Mesenchymal stem cell (in vitro differentiated cells and primary cell): Measurements from ENCODE around the gene DHRSX.

Experiments used
- DNase-seq: peaks from one replicate; pipeline ENCODE4 v3.0.0-alpha.2; 2013
- H2AFZ ChIP-seq: one replicate; pipeline ENCODE4 v1.6.1; 2013; ENCODE audit warnings: low read depth, mild to moderate bottlenecking, control low read depth, inconsistent platforms, low read length, moderate library complexity
- H2AK5ac ChIP-seq: 2 replicates; pipeline ENCODE4 v1.6.1; 2013; ENCODE audit warnings: low read length, moderate library complexity, mild to moderate bottlenecking, inconsistent platforms; ENCODE audit not compliant: severe bottlenecking
- H2BK120ac ChIP-seq: one replicate; pipeline ENCODE4 v1.6.1; 2013; ENCODE audit warnings: low read depth, mild to moderate bottlenecking, inconsistent platforms, low read length, moderate library complexity
- H2BK12ac ChIP-seq, 2 experiments: one replicate each; pipeline ENCODE4 v1.6.1; 2013; ENCODE audit warnings: inconsistent platforms in 2 of 2, low read length in 2 of 2, mild to moderate bottlenecking in 2 of 2, moderate library complexity in 2 of 2, control low read depth in 1 of 2
- H2BK15ac ChIP-seq: one replicate; pipeline ENCODE4 v1.6.1; 2013; ENCODE audit warnings: mild to moderate bottlenecking, low read depth, inconsistent platforms; ENCODE audit not compliant: poor library complexity, severe bottlenecking
- H2BK5ac ChIP-seq: 2 replicates; pipeline ENCODE4 v1.6.1; 2013; ENCODE audit warnings: low read depth, mild to moderate bottlenecking, low read length, control low read depth, inconsistent platforms; ENCODE audit not compliant: poor library complexity, severe bottlenecking
- H3K14ac ChIP-seq, 2 experiments: one replicate each; pipeline ENCODE4 v1.6.1; 2013; ENCODE audit warnings: inconsistent platforms in 2 of 2, low read length in 2 of 2, control low read depth in 1 of 2, mild to moderate bottlenecking in 1 of 2, moderate library complexity in 1 of 2
- H3K18ac ChIP-seq, 2 experiments: one replicate each; pipeline ENCODE4 v1.6.1; 2013; ENCODE audit warnings: inconsistent platforms in 2 of 2, low read length in 2 of 2, control low read depth in 1 of 2, low read depth in 1 of 2, mild to moderate bottlenecking in 1 of 2
- H3K23ac ChIP-seq, 2 experiments: one replicate each; pipeline ENCODE4 v1.6.1; 2013; ENCODE audit warnings: inconsistent platforms in 2 of 2, low read length in 2 of 2, mild to moderate bottlenecking in 2 of 2, moderate library complexity in 2 of 2, control low read depth in 1 of 2
- H3K27ac ChIP-seq: 2 replicates; pipeline ENCODE4 v1.5.1; 2013; ENCODE audit warnings: mild to moderate bottlenecking, moderate library complexity, low read length, control low read depth, inconsistent platforms; ENCODE audit not compliant: poor library complexity, severe bottlenecking
- H3K27me3 ChIP-seq, 2 experiments: 2 replicates each; pipeline versions ENCODE4 v1.6.1 to v1.7.0; 2013; ENCODE audit warnings: low read length in 2 of 2, mild to moderate bottlenecking in 2 of 2, moderate library complexity in 2 of 2, control low read depth in 1 of 2, inconsistent platforms in 1 of 2; ENCODE audit not compliant: control insufficient read depth in 1 of 2, insufficient read depth in 1 of 2
- H3K36me3 ChIP-seq, 2 experiments: 2 replicates each; pipeline versions ENCODE4 v1.6.1 to v1.7.0; 2013; ENCODE audit warnings: low read length in 2 of 2, control low read depth in 1 of 2, inconsistent platforms in 1 of 2, low read depth in 1 of 2, mild to moderate bottlenecking in 1 of 2; ENCODE audit not compliant: insufficient read depth in 2 of 2, control insufficient read depth in 1 of 2
- H3K4ac ChIP-seq, 2 experiments: one replicate each; pipeline ENCODE4 v1.6.1; 2013; ENCODE audit warnings: inconsistent platforms in 2 of 2, low read length in 2 of 2, mild to moderate bottlenecking in 2 of 2, moderate library complexity in 2 of 2, control low read depth in 1 of 2, low read depth in 1 of 2
- H3K4me1 ChIP-seq: 2 replicates; pipeline ENCODE4 v1.6.1; 2013; ENCODE audit warnings: low read depth, low read length, control low read depth; ENCODE audit not compliant: control insufficient read depth, insufficient read depth
- H3K4me2 ChIP-seq: 2 replicates; pipeline ENCODE4 v1.6.1; 2013; ENCODE audit warnings: low read length, mild to moderate bottlenecking, inconsistent platforms; ENCODE audit not compliant: poor library complexity, severe bottlenecking
- H3K4me3 ChIP-seq, 2 experiments: 2 replicates each; pipeline versions ENCODE4 v1.5.1 to v1.7.0; 2013; ENCODE audit warnings: low read length in 2 of 2, mild to moderate bottlenecking in 2 of 2, control low read depth in 1 of 2, low read depth in 1 of 2; ENCODE audit not compliant: insufficient read depth in 1 of 2
- H3K79me1 ChIP-seq: replicated peaks from 2 replicates; pipeline ENCODE4 v1.6.1; 2013; ENCODE audit warnings: mild to moderate bottlenecking, control low read depth, low read length, inconsistent platforms; ENCODE audit not compliant: poor library complexity, severe bottlenecking
- H3K9ac ChIP-seq: 2 replicates; pipeline ENCODE4 v1.7.0; 2013; ENCODE audit warnings: mild to moderate bottlenecking, low read length, moderate library complexity
- H3K9me3 ChIP-seq: 2 replicates; pipeline ENCODE4 v1.7.0; 2013; ENCODE audit warnings: mild to moderate bottlenecking, low read length; ENCODE audit not compliant: control insufficient read depth
- H4K8ac ChIP-seq: one replicate; pipeline ENCODE4 v1.6.1; 2013; ENCODE audit warnings: inconsistent platforms, mild to moderate bottlenecking, low read length, moderate library complexity
- H4K91ac ChIP-seq: one replicate; pipeline ENCODE4 v1.6.1; 2013; ENCODE audit warnings: mild to moderate bottlenecking, low read length, inconsistent platforms
- WGBS: methylation state at CpG from one replicate; pipeline ENCODE4 v1.1.7; 2013; ENCODE audit warnings: mixed read lengths; 5-methylcytosine and 5-hydroxymethylcytosine counted together

Gene DHRSX

DNA sequence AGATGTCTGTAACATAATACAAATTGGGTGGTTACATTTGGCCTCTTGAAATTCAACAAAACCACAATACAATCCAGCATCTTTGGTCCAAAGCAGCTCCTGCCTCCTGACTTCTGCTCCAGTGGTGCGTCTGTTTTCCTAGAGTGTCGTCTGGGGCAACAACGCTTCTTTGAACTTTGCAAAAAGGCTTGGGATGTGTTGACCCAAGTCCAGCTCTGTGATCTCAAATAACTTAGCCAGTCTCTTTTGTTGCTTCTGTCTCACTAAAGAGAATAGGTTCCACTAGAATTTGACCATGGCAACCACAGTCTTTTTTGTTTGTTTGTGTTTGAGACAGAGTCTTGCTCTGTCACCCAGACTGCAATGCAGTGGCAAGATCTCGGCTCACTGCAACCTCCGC is 324.0 kb downstream of the DHRSX start:
- H3K36me3 ChIP-seq: no peaks in the 10 kb centered on the region
- H3K14ac ChIP-seq: no peak overlapping the region

GRCh38 chrX:2176274-2176673 is 324.5 kb downstream of the DHRSX start:
- H3K4me2 ChIP-seq: no peak overlapping the region
- no peaks in the 10 kb centered on the region for H3K27me3 ChIP-seq
- no peak overlapping the region for H3K4ac ChIP-seq
- H3K36me3 ChIP-seq: no peaks in the 10 kb centered on the region
- 93% methylated on average over 9 of the region's 9 CpGs for WGBS
- no peak overlapping the region for H2AK5ac ChIP-seq
- H2AFZ ChIP-seq: no peak overlapping the region
- DNase-seq: no peak
- no peak overlapping the region for H2BK5ac ChIP-seq
- H3K4me1 ChIP-seq: peaks cover 14% of the 10 kb centered on the region
- no peak overlapping the region for H2BK15ac ChIP-seq
- no peak overlapping the region for H3K14ac ChIP-seq
- H4K8ac ChIP-seq: no peak overlapping the region
- H2BK120ac ChIP-seq: no peak overlapping the region
- H3K79me1 ChIP-seq: no peaks in the 10 kb centered on the region
- no peak overlapping the region for H3K23ac ChIP-seq
- H3K9me3 ChIP-seq: peaks cover 7% of the 10 kb centered on the region
- no peak overlapping the region for H2BK12ac ChIP-seq
- H3K9ac ChIP-seq: no peak overlapping the region
- no peak overlapping the region for H3K18ac ChIP-seq
- no peak overlapping the region for H3K27ac ChIP-seq
- no peak overlapping the region for H3K4me3 ChIP-seq
- no peak overlapping the region for H4K91ac ChIP-seq

More for the DNA sequence above, 324.0 kb downstream of the DHRSX start:
- Histone ChIP-seq H4K91ac (no peak overlapping the region), H3K4me2 (no peak overlapping the region), H2AK5ac (no peak overlapping the region), H4K8ac (no peak overlapping the region), H3K4me3 (no peak overlapping the region), H3K18ac (no peak overlapping the region), H2AFZ (no peak overlapping the region), H2BK12ac (no peak overlapping the region), H3K23ac (no peak overlapping the region), H2BK15ac (no peak overlapping the region), H3K4me1 (peaks cover 14% of the 10 kb centered on the region), H3K27me3 (no peaks in the 10 kb centered on the region), H3K4ac (no peak overlapping the region), H3K9ac (no peak overlapping the region), H3K79me1 (no peaks in the 10 kb centered on the region), H2BK120ac (no peak overlapping the region), H3K27ac (no peak overlapping the region), H2BK5ac (no peak overlapping the region), H3K9me3 (peaks cover 7% of the 10 kb centered on the region)
- DNase-seq: no peak
- 89% methylated on average over 5 of the region's 5 CpGs for WGBS

GRCh38 chrX:2172359-2172758 is 328.4 kb downstream of the DHRSX start:
- whole genome bisulfite sequencing: no CpG with 5 or more reads among the region's 6 CpGs
- H3K27ac ChIP-seq: no peak overlapping the region
- H3K4me1 ChIP-seq: peaks cover 5% of the 10 kb centered on the region
- H2BK5ac ChIP-seq: no peak overlapping the region
- no peak overlapping the region for H4K8ac ChIP-seq
- no peak overlapping the region for H2BK15ac ChIP-seq
- no peak overlapping the region for H4K91ac ChIP-seq
- H3K9ac ChIP-seq: no peak overlapping the region
- H3K14ac ChIP-seq: no peak overlapping the region
- DNase-seq: no peak
- H2AK5ac ChIP-seq: no peak overlapping the region
- no peaks in the 10 kb centered on the region for H3K36me3 ChIP-seq
- H3K4me2 ChIP-seq: no peak overlapping the region
- no peak overlapping the region for H2AFZ ChIP-seq
- H3K4ac ChIP-seq: no peak overlapping the region
- no peaks in the 10 kb centered on the region for H3K27me3 ChIP-seq
- H3K9me3 ChIP-seq: peaks cover 4% of the 10 kb centered on the region
- H2BK12ac ChIP-seq: no peak overlapping the region
- H3K4me3 ChIP-seq: no peak overlapping the region
- no peak overlapping the region for H3K18ac ChIP-seq
- H2BK120ac ChIP-seq: no peak overlapping the region
- no peaks in the 10 kb centered on the region for H3K79me1 ChIP-seq
- H3K23ac ChIP-seq: no peak overlapping the region
